ENCODE measurements around the gene GASK1B. TPM values are rescaled to one million over a fixed set of nuclear protein-coding genes. Genes with fewer than 3 reads are reported as not detected.

The GASK1B gene
- total RNA-seq, 2 experiments from 2014 or later, result not detected

- H3K27me3 Mint-ChIP-seq, result peaks cover 4% of the 10 kb centered on the region
- ATAC-seq (no peak), DNase-seq (no peak)
- no peak overlapping the region for H3K4me3 Mint-ChIP-seq
- no peak overlapping the region for H3K27ac Mint-ChIP-seq
- CTCF ChIA-PET, result interaction anchor here (0.9 kb wide), 1 partner anchor 11 kb away, joined by 3 read pairs; no protein-coding TSS in a partner anchor
- H3K9me3 Mint-ChIP-seq (ENCODE audit: low read depth), result no peaks in the 10 kb centered on the region
- intact Hi-C loops (cut with DNase I, micrococcal nuclease), result no loop called here
- POLR2A ChIA-PET, result no interaction called here
- H3K4me1 Mint-ChIP-seq, result no peaks in the 10 kb centered on the region
- no peaks in the 10 kb centered on the region for H3K36me3 Mint-ChIP-seq (ENCODE audit: low read depth)
These were observed 29.1 kb upstream of the GASK1B start for GRCh38 chr4:158201876-158202275.

GRCh38 chr4:158201322-158201721 is 28.5 kb upstream of the GASK1B start:
- Mint-ChIP-seq H3K4me1 (no peaks in the 10 kb centered on the region), H3K36me3 (ENCODE audit: low read depth) (no peaks in the 10 kb centered on the region), H3K4me3 (no peak overlapping the region), H3K27me3 (peaks cover 4% of the 10 kb centered on the region), H3K27ac (no peak overlapping the region), H3K9me3 (ENCODE audit: low read depth) (no peaks in the 10 kb centered on the region)
- no peak for ATAC-seq
- no peak for DNase-seq
- POLR2A ChIA-PET, result no interaction called here
- CTCF ChIA-PET, result interaction anchor here (0.5 kb wide), 1 partner anchor 972 kb away, joined by 5 read pairs; no protein-coding TSS in a partner anchor
- intact Hi-C loops (cut with DNase I, micrococcal nuclease), result no loop called here

DNA sequence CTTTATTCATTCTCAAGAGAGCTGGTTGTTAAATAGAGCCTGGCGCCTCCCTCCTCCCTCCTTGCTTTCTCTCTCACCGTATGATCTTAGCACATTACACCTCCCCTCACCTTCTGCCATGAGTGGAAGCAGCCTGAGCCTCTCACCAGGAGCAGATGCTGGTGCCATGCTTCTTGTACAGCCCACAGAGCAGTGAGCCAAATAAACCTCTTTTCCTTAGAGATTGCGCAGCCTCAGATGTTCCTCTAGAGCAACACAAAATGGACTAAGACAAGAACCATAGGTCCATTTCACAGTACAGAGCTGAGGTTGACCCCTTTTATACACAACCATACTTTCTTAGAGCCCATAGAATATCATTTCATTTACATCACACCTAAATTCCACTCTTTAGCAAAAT is 27.4 kb upstream of the GASK1B start:
- ChIA-PET POLR2A (no interaction called here), CTCF (no interaction called here)
- Mint-ChIP-seq H3K36me3 (ENCODE audit: low read depth) (no peaks in the 10 kb centered on the region), H3K27me3 (peaks cover 4% of the 10 kb centered on the region), H3K4me1 (no peaks in the 10 kb centered on the region), H3K9me3 (ENCODE audit: low read depth) (no peaks in the 10 kb centered on the region), H3K27ac (no peak overlapping the region), H3K4me3 (no peak overlapping the region)
- no peak for ATAC-seq
- intact Hi-C loops (cut with DNase I, micrococcal nuclease), result no loop called here
- no peak for DNase-seq

GRCh38 chr4:158197194-158197776 is 24.5 kb upstream of the GASK1B start:
- Mint-ChIP-seq H3K4me3 (no peak overlapping the region), H3K9me3 (ENCODE audit: low read depth) (no peaks in the 10 kb centered on the region), H3K4me1 (no peaks in the 10 kb centered on the region), H3K36me3 (ENCODE audit: low read depth) (no peaks in the 10 kb centered on the region), H3K27ac (no peak overlapping the region), H3K27me3 (peaks cover 8% of the 10 kb centered on the region)
- DNase-seq (no peak), ATAC-seq (no peak)
- ChIA-PET POLR2A (no interaction called here), CTCF (interaction anchor here (0.8 kb wide), 1 partner anchor 14 kb away, joined by 3 read pairs; the partner anchor contains the start of gene TMEM144)
- intact Hi-C loops (cut with DNase I, micrococcal nuclease), result no loop called here

DNA sequence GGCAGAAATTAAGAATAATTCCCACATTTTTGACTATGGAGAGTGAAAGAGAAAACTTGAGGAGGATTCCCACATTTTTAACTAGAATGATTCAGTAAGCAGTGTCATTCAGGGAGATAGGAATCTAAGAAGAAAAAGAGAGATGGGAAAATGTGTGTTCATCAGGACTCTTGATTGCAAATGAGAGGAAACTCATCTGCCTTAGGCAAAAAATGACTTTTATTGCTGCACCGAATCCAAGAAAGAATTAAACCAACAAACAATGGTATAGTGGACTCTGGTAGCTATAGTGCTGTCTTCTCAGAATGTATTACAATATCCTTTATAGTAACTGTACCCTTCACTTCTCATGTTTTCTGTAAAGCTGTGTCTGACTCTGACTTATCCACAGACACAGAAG is 22.5 kb upstream of the GASK1B start:
- Mint-ChIP-seq H3K9me3 (ENCODE audit: low read depth) (no peaks in the 10 kb centered on the region), H3K36me3 (ENCODE audit: low read depth) (no peaks in the 10 kb centered on the region), H3K27me3 (peaks cover 8% of the 10 kb centered on the region), H3K27ac (no peak overlapping the region), H3K4me3 (no peak overlapping the region), H3K4me1 (no peaks in the 10 kb centered on the region)
- intact Hi-C loops (cut with DNase I, micrococcal nuclease), result no loop called here
- no peak for ATAC-seq
- CTCF ChIA-PET, result interaction anchor here (0.7 kb wide), 1 partner anchor 9 kb away, joined by 4 read pairs; no protein-coding TSS in a partner anchor
- DNase-seq, result no peak
- POLR2A ChIA-PET, result no interaction called here

DNA sequence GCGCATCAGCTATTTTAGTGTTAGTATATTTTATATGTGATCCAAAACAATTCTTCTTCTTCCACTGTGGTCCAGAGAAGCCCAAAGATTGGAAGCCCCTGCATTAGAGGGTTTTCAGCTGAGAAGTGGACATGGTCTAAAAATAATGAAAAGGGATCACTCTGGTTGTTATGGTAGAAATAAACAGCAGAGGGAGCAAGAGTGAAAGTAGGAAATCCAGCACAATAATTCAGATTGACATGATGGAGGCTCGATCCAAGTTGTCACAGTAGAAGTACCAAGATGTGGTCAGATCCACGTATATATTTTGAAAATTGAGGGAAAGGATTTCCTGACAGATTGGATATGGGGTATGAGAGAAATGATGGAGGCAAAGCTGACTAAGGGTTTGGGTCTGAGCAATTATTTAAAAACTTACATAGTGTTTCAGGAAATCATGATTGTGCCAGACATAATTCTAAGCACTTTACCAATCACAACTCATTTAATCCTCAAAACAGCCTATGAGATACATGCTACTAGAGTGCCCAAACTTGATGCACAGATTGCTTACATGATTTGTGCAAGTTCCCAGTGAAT is 20.4 kb upstream of the GASK1B start:
- Mint-ChIP-seq H3K4me3 (no peak overlapping the region), H3K36me3 (ENCODE audit: low read depth) (no peaks in the 10 kb centered on the region), H3K27ac (no peak overlapping the region), H3K9me3 (ENCODE audit: low read depth) (no peaks in the 10 kb centered on the region), H3K4me1 (no peaks in the 10 kb centered on the region), H3K27me3 (peaks cover 8% of the 10 kb centered on the region)
- no peak for ATAC-seq
- ChIA-PET POLR2A (no interaction called here), CTCF (interaction anchor here (0.7 to 3.2 kb wide), 3 partner anchors 18 to 1184 kb away, joined by 3 to 17 read pairs (median 6); no protein-coding TSS in a partner anchor)
- intact Hi-C loops (cut with DNase I, micrococcal nuclease), result loop anchor here (1.0 to 2.0 kb wide), 2 partner anchors 62 kb away; no protein-coding TSS in a partner anchor
- no peak for DNase-seq

DNA sequence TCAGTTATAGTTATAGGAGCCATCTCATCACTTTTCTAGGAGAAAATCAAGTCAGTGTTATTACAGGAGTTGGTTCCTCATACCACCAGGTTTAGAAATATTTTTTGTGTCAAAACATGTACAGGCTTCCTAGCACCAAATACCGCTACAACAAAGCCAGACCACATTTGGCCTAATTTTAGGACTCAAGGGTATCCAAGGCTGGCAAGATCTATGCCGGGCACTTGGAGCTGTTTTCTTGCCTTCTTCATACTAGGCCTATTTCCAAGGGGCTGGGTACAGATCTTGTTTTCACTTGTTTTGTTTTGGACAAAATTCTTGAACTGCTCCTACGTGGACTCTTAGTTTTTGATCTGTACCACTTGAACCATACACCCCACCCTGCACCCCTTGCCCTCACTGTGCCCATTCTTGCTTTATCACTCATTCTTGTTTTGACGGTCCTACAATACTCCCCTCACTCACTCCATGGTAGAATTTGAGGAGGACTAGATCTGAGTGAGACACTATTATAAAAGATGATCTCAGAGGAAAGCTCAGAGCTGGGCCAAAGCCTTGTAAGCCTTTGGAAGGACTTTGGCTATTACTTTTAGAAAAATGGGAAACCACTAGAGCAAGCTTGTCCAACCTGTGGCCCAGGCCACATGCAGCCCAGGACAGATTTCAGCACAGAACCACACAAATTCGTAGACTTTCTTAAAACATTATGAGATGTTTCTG is 19.8 kb upstream of the GASK1B start:
- POLR2A ChIA-PET, result no interaction called here
- no peaks in the 10 kb centered on the region for H3K4me1 Mint-ChIP-seq
- H3K9me3 Mint-ChIP-seq (ENCODE audit: low read depth), result no peaks in the 10 kb centered on the region
- CTCF ChIA-PET, result interaction anchor here (0.7 to 3.2 kb wide), 3 partner anchors 18 to 1185 kb away, joined by 3 to 17 read pairs (median 6); no protein-coding TSS in a partner anchor
- H3K36me3 Mint-ChIP-seq (ENCODE audit: low read depth), result no peaks in the 10 kb centered on the region
- ATAC-seq (no peak), DNase-seq (no peak)
- H3K4me3 Mint-ChIP-seq, result no peak overlapping the region
- intact Hi-C loops (cut with DNase I, micrococcal nuclease), result loop anchor here (1.0 to 2.0 kb wide), 2 partner anchors 62 to 63 kb away; no protein-coding TSS in a partner anchor
- peaks cover 8% of the 10 kb centered on the region for H3K27me3 Mint-ChIP-seq
- no peak overlapping the region for H3K27ac Mint-ChIP-seq

DNA sequence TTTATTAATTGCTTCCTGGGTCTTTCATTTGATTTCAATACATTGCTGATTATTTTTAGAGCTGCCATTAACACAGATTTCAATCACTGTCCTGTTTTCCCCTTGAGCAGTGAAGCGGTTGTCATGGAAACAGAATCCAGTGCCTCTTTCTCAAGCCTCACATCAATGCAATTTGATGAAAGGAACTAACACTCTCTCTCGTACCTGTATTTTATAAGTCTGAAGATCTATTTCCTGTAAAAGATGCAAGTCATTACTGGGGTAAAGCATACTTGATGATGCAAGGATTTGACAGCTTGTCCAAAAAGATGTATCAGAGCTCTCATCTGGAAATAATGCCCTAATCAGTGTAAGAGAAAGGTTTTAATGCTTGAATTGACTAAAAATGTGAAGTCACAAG is 17.9 kb upstream of the GASK1B start:
- DNase-seq, result no peak
- intact Hi-C loops (cut with DNase I, micrococcal nuclease), result no loop called here
- no peak overlapping the region for H3K4me3 Mint-ChIP-seq
- H3K9me3 Mint-ChIP-seq (ENCODE audit: low read depth), result no peaks in the 10 kb centered on the region
- CTCF ChIA-PET, result interaction anchor here (0.7 to 1.1 kb wide), 2 partner anchors 9 to 11 kb away, joined by 3 to 6 read pairs; no protein-coding TSS in a partner anchor
- POLR2A ChIA-PET, result no interaction called here
- H3K36me3 Mint-ChIP-seq (ENCODE audit: low read depth), result no peaks in the 10 kb centered on the region
- no peak for ATAC-seq
- H3K4me1 Mint-ChIP-seq, result no peaks in the 10 kb centered on the region
- H3K27me3 Mint-ChIP-seq, result peaks cover 5% of the 10 kb centered on the region
- H3K27ac Mint-ChIP-seq, result no peak overlapping the region

DNA sequence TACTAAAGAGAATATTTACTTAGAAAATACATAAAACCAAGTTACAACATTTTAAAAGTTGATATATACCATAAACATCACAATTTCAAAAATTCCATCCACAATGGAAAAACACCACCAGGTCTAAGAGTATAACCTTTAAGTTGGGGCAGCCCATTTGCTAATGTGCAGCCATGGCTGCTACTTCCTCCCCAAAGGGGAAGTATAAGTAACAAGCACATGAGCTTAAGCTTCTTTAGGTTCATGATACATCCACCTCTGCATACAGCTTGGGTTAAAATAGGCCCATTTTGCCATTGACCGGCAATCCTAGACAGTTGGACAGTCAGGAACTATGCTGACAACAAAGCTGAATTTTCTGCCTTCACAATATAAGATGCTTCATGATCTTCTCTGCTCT is 16.6 kb upstream of the GASK1B start:
- intact Hi-C loops (cut with DNase I, micrococcal nuclease), result no loop called here
- H3K36me3 Mint-ChIP-seq (ENCODE audit: low read depth), result no peaks in the 10 kb centered on the region
- no peaks in the 10 kb centered on the region for H3K9me3 Mint-ChIP-seq (ENCODE audit: low read depth)
- DNase-seq (no peak), ATAC-seq (no peak)
- H3K4me1 Mint-ChIP-seq, result no peaks in the 10 kb centered on the region
- POLR2A ChIA-PET, result no interaction called here
- peaks cover 3% of the 10 kb centered on the region for H3K27me3 Mint-ChIP-seq
- H3K27ac Mint-ChIP-seq, result no peak overlapping the region
- CTCF ChIA-PET, result no interaction called here
- no peak overlapping the region for H3K4me3 Mint-ChIP-seq

GRCh38 chr4:158186815-158187214 is 14.0 kb upstream of the GASK1B start:
- H3K4me1 Mint-ChIP-seq, result no peaks in the 10 kb centered on the region
- no peaks in the 10 kb centered on the region for H3K27me3 Mint-ChIP-seq
- intact Hi-C loops (cut with DNase I, micrococcal nuclease), result no loop called here
- H3K9me3 Mint-ChIP-seq (ENCODE audit: low read depth), result no peaks in the 10 kb centered on the region
- POLR2A ChIA-PET, result no interaction called here
- CTCF ChIA-PET, result interaction anchor here (1.1 kb wide), 2 partner anchors 10 to 17 kb away, joined by 3 to 5 read pairs; no protein-coding TSS in a partner anchor
- no peak overlapping the region for H3K27ac Mint-ChIP-seq
- no peak for ATAC-seq
- H3K36me3 Mint-ChIP-seq (ENCODE audit: low read depth), result no peaks in the 10 kb centered on the region
- no peak overlapping the region for H3K4me3 Mint-ChIP-seq
- DNase-seq, result no peak

- H3K27ac Mint-ChIP-seq, result no peak overlapping the region
- H3K27me3 Mint-ChIP-seq, result peaks cover 5% of the 10 kb centered on the region
- H3K4me3 Mint-ChIP-seq, result no peak overlapping the region
- intact Hi-C loops (cut with DNase I, micrococcal nuclease), result no loop called here
- DNase-seq (no peak), ATAC-seq (no peak)
- no peaks in the 10 kb centered on the region for H3K9me3 Mint-ChIP-seq (ENCODE audit: low read depth)
- H3K4me1 Mint-ChIP-seq, result no peaks in the 10 kb centered on the region
- POLR2A ChIA-PET, result interaction anchor here (0.7 kb wide), 1 partner anchor 382 kb away, joined by 3 read pairs; no protein-coding TSS in a partner anchor
- CTCF ChIA-PET, result interaction anchor here (0.6 to 1.3 kb wide), 2 partner anchors 11 to 70 kb away, joined by 3 read pairs; no protein-coding TSS in a partner anchor
- no peaks in the 10 kb centered on the region for H3K36me3 Mint-ChIP-seq (ENCODE audit: low read depth)
These were observed 9.9 kb upstream of the GASK1B start for GRCh38 chr4:158182736-158183135.

All from activated CD4-positive, alpha-beta T cell treated with anti-CD3 and anti-CD28 coated beads for 36 hours (primary cell).